ENCODE measurements around the gene MYO10. TPM values are rescaled to one million over a fixed set of nuclear protein-coding genes. Genes with fewer than 3 reads are reported as not detected.

The MYO10 gene
- total and polyA plus RNA-seq, 2 of the 8 experiments (the other 6 are each of a cell fraction or from before 2014, with no cell fraction given), result 21.5 to 107 TPM

DNA sequence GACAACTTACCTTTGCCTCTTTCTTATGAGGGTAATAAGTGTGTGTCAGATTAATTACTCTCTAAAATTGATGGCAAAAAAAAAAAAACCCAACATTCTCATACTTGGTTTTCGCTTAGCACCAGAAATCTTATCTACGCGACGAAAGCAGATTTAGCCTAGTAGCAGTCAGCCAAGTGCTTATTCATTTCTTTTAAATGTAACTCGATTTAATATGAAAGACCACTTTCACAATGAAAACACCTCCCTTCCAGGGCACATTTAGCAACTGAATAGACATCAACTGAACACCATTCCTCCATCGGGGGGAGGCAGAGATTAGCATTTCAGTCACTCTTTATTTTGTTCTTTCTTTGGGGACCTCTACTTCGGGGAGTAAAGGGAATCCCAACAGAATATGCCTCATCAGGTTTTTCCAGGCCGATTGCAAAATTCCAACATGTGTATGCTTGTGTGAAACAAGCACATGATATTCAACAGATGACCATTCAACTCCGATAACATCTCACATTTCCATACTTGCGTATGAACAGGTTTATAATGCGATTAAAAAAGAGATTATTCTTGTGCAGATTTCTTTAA is 195.2 kb downstream of the MYO10 start:
- Histone ChIP-seq H3K4me3 (ENCODE audit: extremely low read depth in 1 of 4, insufficient read depth in 2 of 4, low read depth in 3 of 4, low read length in 4 of 4) (peak overlapping the region; percentile 51 to 69 (median 63)), H2AFZ (ENCODE audit: low read length) (no peak overlapping the region), H2BK20ac (ENCODE audit: low read length) (peak overlapping the region; percentile 49; the same call in 1 of the 2 replicates), H3K9ac (replicated peaks in 1 of 4; ENCODE audit: extremely low read depth in 1 of 4, low read depth in 3 of 4, low read length in 3 of 4) (peak overlapping the region; percentile 9 to 79 (median 50); a peak in 5 of 7 replicates), H2AK5ac (ENCODE audit: low read depth, low read length) (0 out of 2 replicates have a peak overlapping the region, but pooled peaks have one; percentile 28), H3K36me3 (ENCODE audit: control insufficient read depth in 2 of 4, insufficient read depth in 4 of 4, low read length in 3 of 4) (no peaks in the 10 kb centered on the region; a peak in 1 of 8 replicates), H3K27ac (ENCODE audit: low read depth, low read length) (peak overlapping the region; percentile 83), H4K91ac (replicated peaks; ENCODE audit: insufficient read length, low read length) (no peak overlapping the region), H3K9me3 (ENCODE audit: insufficient read depth in 2 of 2, low read depth in 1 of 2, low read length in 1 of 2) (no peaks in the 10 kb centered on the region), H3K23ac (ENCODE audit: insufficient read length) (no peak overlapping the region), H3K14ac (ENCODE audit: insufficient read length) (no peak overlapping the region), H3K23me2 (ENCODE audit: low read depth, low read length) (peaks cover 13% of the 10 kb centered on the region), H4K8ac (ENCODE audit: extremely low read depth, insufficient read depth, low read length) (no peak overlapping the region), H3K79me1 (ENCODE audit: low read depth, low read length) (no peaks in the 10 kb centered on the region), H2BK12ac (ENCODE audit: low read depth, low read length) (peak overlapping the region; percentile 33; the same call in 1 of the 2 replicates), H3K18ac (ENCODE audit: extremely low read depth, low read length) (peak overlapping the region; percentile 89; the same call in 1 of the 2 replicates), H3K27me3 (replicated peaks in 1 of 4; ENCODE audit: control insufficient read depth in 3 of 4, extremely low read depth in 1 of 4, insufficient read depth in 3 of 4, low read length in 3 of 4) (no peaks in the 10 kb centered on the region), H3K79me2 (ENCODE audit: control insufficient read depth in 1 of 2, insufficient read depth in 2 of 2, low read length in 2 of 2) (peaks cover 5 to 28% of the 10 kb centered on the region in 2 experiments; a peak in 3 of 4 replicates), H2BK120ac (replicated peaks; ENCODE audit: low read depth, low read length) (peak overlapping the region; percentile 66), H3K4ac (replicated peaks; ENCODE audit: insufficient read length, low read depth, low read length) (no peak overlapping the region), H3K56ac (replicated peaks; ENCODE audit: insufficient read length, low read depth, low read length) (peak overlapping the region; percentile 90), H2BK5ac (ENCODE audit: low read depth, low read length) (peak overlapping the region; percentile 90), H4K20me1 (replicated peaks in 1 of 2; ENCODE audit: control insufficient read depth in 1 of 2, insufficient read depth in 2 of 2, low read length in 2 of 2) (no peaks in the 10 kb centered on the region), H3K4me1 (replicated peaks in 1 of 4; ENCODE audit: control insufficient read depth in 3 of 4, insufficient read depth in 4 of 4, low read length in 3 of 4) (peaks cover 5 to 14% (median 13%) of the 10 kb centered on the region in 4 experiments), H3K4me2 (ENCODE audit: insufficient read depth in 1 of 2, low read depth in 2 of 2, low read length in 2 of 2) (peak overlapping the region; percentile 76 to 95), H4K5ac (ENCODE audit: insufficient read length, low read depth, low read length) (peak overlapping the region; percentile 85), H2BK15ac (ENCODE audit: low read length) (no peak overlapping the region)
- ChIA-PET POLR2A (ENCODE audit: partially characterized antibody) (interaction anchor here (0.6 to 4.5 kb wide), 10 partner anchors 8 to 155 kb away, joined by 3 to 42 read pairs (median 5); no protein-coding TSS in a partner anchor), CTCF (ENCODE audit: partially characterized antibody) (interaction anchor here (0.8 to 2.6 kb wide), 6 partner anchors 14 to 450 kb away, joined by 3 to 8 read pairs (median 4); no protein-coding TSS in a partner anchor)
- no peak for FAIRE-seq
- no peak for DNase-seq (ENCODE audit: low read depth in 1 of 2, low spot score in 2 of 2)
- WGBS, 2 experiments (ENCODE audit: extremely low coverage in 1 of 2, insufficient coverage in 1 of 2, insufficient read length in 1 of 2, insufficient replicate concordance in 2 of 2, low coverage in 1 of 2, low lambda C conversion rate in 2 of 2, missing lambda C conversion rate in 1 of 2), result 2% methylated on average over 11 of the region's 11 CpGs; no CpG with 5 or more reads in 1 of the 2 experiments
- TF ChIP-seq YY1 (IDR thresholded peaks at IDR 0.05; ENCODE audit: low read depth, low read length) (no peak), BACH1 (IDR thresholded peaks at IDR 0.05; ENCODE audit: low read length) (0 out of 2 replicates have a peak, but pooled peaks have one; percentile 4), TBP (IDR thresholded peaks at IDR 0.05; ENCODE audit: low read depth, low read length) (peak; percentile 63; the same call in 1 of the 2 replicates), CHD1 (IDR thresholded peaks at IDR 0.05; ENCODE audit: low read depth, low read length) (no peak; the same call in 1 of the 2 replicates), CBX8 (IDR thresholded peaks at IDR 0.05; ENCODE audit: borderline replicate concordance, low read depth, low read length) (no peak), SP2 (IDR thresholded peaks at IDR 0.05; ENCODE audit: low read length) (no peak), JUND (IDR thresholded peaks at IDR 0.05; ENCODE audit: low read length) (peak; percentile 5; the same call in 1 of the 2 replicates), TAF1 (IDR thresholded peaks at IDR 0.05; ENCODE audit: low read depth, low read length) (no peak), HDAC2 (IDR thresholded peaks at IDR 0.05; ENCODE audit: borderline replicate concordance in 1 of 2, low read depth in 2 of 2, low read length in 2 of 2) (peak in 1 of 2 experiments; percentile 54; a peak in 1 of 4 replicates)
- TF ChIP-seq, protein P1, sequence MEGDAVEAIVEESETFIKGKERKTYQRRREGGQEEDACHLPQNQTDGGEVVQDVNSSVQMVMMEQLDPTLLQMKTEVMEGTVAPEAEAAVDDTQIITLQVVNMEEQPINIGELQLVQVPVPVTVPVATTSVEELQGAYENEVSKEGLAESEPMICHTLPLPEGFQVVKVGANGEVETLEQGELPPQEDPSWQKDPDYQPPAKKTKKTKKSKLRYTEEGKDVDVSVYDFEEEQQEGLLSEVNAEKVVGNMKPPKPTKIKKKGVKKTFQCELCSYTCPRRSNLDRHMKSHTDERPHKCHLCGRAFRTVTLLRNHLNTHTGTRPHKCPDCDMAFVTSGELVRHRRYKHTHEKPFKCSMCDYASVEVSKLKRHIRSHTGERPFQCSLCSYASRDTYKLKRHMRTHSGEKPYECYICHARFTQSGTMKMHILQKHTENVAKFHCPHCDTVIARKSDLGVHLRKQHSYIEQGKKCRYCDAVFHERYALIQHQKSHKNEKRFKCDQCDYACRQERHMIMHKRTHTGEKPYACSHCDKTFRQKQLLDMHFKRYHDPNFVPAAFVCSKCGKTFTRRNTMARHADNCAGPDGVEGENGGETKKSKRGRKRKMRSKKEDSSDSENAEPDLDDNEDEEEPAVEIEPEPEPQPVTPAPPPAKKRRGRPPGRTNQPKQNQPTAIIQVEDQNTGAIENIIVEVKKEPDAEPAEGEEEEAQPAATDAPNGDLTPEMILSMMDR (IDR thresholded peaks at IDR 0.05; ENCODE audit: control extremely low read depth in 1 of 3, insufficient read depth in 1 of 3, low read depth in 1 of 3, low read length in 3 of 3), result no peak
